ENCODE results near the gene ZBTB38. TPM values are rescaled to one million over a fixed set of nuclear protein-coding genes. Genes with fewer than 3 reads are reported as not detected.

Gene ZBTB38
- total RNA-seq, 1 experiment from 2014 or later: 46.7 TPM

DNA sequence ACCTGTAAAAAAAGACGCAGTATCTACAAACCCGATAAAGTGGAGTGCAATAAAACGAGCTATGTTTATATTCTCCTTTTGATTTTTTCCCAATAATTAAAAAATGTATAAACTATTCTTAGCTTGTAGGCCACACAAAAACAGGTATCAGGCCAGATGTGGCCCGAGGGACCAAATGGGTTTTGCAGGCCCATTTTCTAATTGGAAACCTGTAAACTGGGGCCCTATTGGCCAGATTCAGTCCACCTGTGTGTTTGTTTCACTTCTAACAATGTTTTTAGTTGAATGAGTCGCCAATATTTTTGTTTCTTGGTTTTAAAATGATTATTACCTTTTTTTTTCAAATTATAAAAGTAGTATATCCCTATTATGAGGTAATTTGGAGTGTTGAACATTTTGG, 29.7 kb downstream of the ZBTB38 start:
- POLR2A ChIA-PET: no interaction called here
- no TSS peak for BruUV-seq (replicated peaks)

DNA sequence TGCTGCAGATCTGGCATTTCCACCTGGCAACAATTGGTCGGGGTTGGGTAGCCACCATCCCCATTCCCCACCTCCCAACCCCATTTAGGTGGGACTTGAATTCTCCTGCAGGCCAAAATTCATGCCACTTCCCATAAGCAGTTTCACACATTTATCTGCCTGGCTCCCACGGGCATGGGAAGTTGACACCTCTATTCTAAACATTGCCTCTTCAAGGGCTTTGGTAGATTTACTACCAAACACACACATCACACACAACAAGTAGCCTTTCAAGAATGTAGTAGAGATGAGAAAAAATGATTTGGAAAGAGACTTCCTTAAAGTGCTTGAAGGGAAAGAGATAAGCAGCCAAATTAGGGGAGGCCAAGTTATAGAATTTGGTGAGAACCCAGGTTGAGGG, 30.9 kb downstream of the ZBTB38 start:
- no peak for TF ChIP-seq REST (IDR thresholded peaks at IDR 0.05; ENCODE audit: insufficient read depth in 1 of 2, low read depth in 2 of 2, low read length in 1 of 2)
- in situ Hi-C loops (cut with HindIII; ENCODE audit: low pct_unique_long_range_greater_than_20kb, low sequenced_read_pairs) (no loop called here), intact Hi-C loops (cut with micrococcal nuclease; ENCODE audit: unreplicated experiment) (no loop called here)
- POLR2A ChIA-PET: no interaction called here
- DNase-seq (ENCODE audit: low read depth, low spot score): no peak
- Histone ChIP-seq H3K4me1 (ENCODE audit: control insufficient read depth, insufficient read depth, low read length) (peaks cover 27% of the 10 kb centered on the region), H3K4me3 (ENCODE audit: low read depth in 2 of 2, low read length in 2 of 2) (no peak overlapping the region), H3K27ac (ENCODE audit: low read length) (peak overlapping the region; percentile 41), H3K9me3 (ENCODE audit: control insufficient read depth, insufficient read depth, low read depth, low read length) (peaks cover 5% of the 10 kb centered on the region; the same call in 1 of the 2 replicates), H3K36me3 (ENCODE audit: control insufficient read depth, insufficient read depth, low read length) (no peaks in the 10 kb centered on the region), H3K27me3 (ENCODE audit: control insufficient read depth, insufficient read depth, low read length) (no peaks in the 10 kb centered on the region)
- ATAC-seq: no peak
- no TSS peak for BruUV-seq (replicated peaks)
- CTCF ChIA-PET: no interaction called here

More for the DNA sequence above, 29.7 kb downstream of the ZBTB38 start:
- CTCF ChIA-PET: interaction anchor here (0.8 kb wide), 1 partner anchor 89 kb away, joined by 3 read pairs; no protein-coding TSS in a partner anchor
- Histone ChIP-seq H3K27ac (ENCODE audit: low read length) (no peak overlapping the region), H3K4me1 (ENCODE audit: control insufficient read depth, insufficient read depth, low read length) (peaks cover 18% of the 10 kb centered on the region), H3K27me3 (ENCODE audit: control insufficient read depth, insufficient read depth, low read length) (no peaks in the 10 kb centered on the region), H3K4me3 (ENCODE audit: low read depth in 2 of 2, low read length in 2 of 2) (no peak overlapping the region), H3K9me3 (ENCODE audit: control insufficient read depth, insufficient read depth, low read depth, low read length) (peaks cover 5% of the 10 kb centered on the region; the same call in 1 of the 2 replicates), H3K36me3 (ENCODE audit: control insufficient read depth, insufficient read depth, low read length) (no peaks in the 10 kb centered on the region)
- ATAC-seq (no peak), DNase-seq (ENCODE audit: low read depth, low spot score) (no peak)
- intact Hi-C loops (cut with micrococcal nuclease; ENCODE audit: unreplicated experiment) (no loop called here), in situ Hi-C loops (cut with HindIII; ENCODE audit: low pct_unique_long_range_greater_than_20kb, low sequenced_read_pairs) (no loop called here)
- TF ChIP-seq REST (IDR thresholded peaks at IDR 0.05; ENCODE audit: insufficient read depth in 1 of 2, low read depth in 2 of 2, low read length in 1 of 2) (no peak), SIN3A (IDR thresholded peaks at IDR 0.05; ENCODE audit: borderline replicate concordance, insufficient read depth, low read depth, low read length) (no peak), POLR2AphosphoS5 (IDR thresholded peaks at IDR 0.05; ENCODE audit: low read depth, low read length) (no peak), TCF7L2 (IDR thresholded peaks at IDR 0.05; ENCODE audit: low read depth, low read length) (no peak), CTCF (IDR thresholded peaks at IDR 0.05) (no peak)
